HG02840 (cell line): ENCODE data around the gene GCDH.
"Not testable (repeated sequence)": the region's sequence is repeated elsewhere in the genome, so short reads cannot be mapped to it uniquely, and the experiment has no call there.

Source experiments
- ATAC-seq: cut with Tn5 transposase; IDR thresholded peaks from one replicate; pipeline ENCODE4 v1.9.1; 2021; ENCODE audit warnings: mild to moderate bottlenecking, moderate library complexity, moderate number of reproducible peaks; ENCODE audit not compliant: unreplicated experiment, low FRiP score

The GCDH gene

DNA sequence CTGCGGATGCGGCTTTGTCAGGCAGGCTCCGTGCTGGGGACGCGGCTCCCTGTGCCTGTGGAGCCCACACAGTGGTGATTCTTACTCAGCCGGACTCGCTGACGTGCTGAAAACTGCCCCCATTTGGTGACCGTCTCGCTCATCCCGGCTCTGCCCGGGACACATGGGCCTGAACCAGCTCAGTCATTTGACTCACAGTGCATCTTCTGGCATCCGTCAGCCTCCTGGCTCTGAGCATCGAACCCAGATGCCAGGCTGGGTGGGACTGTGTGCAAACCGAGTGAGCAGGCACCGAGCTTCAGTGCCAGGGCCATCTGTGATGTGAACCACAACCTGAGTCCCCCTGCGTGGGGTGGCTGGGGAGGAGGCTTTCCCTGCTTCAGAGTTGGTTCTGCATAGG, 5.5 kb downstream of the GCDH start:
- ATAC-seq: no peak

DNA sequence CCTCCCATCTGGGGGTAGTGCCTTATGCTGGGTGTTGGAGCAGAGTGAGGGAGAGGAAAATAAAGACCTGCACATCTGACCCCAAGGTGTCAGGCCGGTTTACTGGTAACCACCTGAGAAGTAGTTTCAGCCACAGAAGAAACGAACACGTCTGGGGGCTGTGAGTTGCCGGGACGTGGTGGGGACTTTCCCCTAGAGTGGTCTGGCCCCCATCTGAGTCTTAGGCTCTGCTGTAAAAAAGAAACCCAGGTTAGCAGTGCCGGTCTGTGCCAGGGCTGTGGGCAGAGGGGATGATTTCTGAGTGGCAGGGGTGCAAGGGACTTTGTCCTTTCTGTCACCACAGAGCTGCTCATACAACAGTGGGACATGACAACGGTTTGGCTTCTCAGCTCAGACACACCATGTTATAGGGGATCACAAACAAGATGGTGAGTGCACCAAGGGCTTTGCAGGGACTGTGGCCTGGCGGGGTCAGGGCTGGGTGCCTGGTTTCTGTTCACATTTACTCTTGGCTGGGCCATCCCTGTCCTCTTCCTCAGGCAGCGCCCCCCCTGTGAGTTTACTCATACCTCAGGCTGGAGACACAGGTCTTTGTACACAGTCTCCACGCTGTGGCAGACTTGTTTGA, 9.0 kb downstream of the GCDH start:
- no peak for ATAC-seq

DNA sequence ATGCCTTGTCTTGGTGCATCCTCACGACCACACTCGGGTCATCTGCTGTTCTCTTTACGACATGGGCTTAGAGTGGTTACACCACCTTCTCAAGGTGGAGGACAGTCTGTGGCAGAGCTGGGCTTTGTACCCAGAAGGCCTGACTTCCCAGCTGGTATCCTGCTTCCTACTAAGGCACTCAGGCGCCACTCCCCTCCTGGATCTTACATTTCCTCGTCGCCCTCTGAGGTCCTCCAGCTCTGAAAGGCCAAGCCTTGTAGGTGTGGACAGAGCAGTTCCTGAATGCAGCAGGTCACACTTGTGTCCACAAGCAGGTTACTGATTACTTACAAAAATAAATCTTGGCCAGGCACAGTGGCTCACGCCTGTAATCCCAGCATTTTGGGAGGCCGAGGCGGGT, 16.2 kb downstream of the GCDH start:
- ATAC-seq: no peak

- no peak for ATAC-seq
These were observed 21.6 kb downstream of the GCDH start for GRCh38 chr19:12912571-12912970.

DNA sequence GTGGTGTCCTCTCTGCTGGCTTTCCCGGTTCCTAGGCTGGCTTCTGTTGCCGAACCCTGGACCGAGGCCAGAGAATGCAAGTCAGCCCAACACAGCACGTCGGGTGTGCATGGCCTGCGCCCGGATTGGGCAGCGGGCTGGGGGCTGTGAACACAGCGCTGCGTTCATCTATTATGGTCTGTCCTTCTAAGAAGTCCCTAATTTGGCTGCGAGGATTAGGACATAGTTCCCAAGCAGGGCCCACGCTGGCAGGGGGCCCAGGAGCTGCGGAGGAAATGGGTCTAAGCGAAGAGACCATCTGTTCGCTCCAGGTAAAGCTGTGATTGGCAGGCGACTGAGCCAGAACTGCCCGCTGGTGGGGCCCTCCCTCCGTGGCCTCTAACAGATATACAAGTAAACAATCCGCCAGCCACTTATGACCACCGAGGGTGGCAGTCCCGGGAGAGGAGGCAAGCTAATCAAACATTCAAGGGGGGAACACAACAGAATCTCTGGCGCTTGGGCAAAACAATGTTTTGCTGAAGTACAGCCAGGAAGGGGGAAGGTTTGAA, 22.1 kb downstream of the GCDH start:
- no peak for ATAC-seq

DNA sequence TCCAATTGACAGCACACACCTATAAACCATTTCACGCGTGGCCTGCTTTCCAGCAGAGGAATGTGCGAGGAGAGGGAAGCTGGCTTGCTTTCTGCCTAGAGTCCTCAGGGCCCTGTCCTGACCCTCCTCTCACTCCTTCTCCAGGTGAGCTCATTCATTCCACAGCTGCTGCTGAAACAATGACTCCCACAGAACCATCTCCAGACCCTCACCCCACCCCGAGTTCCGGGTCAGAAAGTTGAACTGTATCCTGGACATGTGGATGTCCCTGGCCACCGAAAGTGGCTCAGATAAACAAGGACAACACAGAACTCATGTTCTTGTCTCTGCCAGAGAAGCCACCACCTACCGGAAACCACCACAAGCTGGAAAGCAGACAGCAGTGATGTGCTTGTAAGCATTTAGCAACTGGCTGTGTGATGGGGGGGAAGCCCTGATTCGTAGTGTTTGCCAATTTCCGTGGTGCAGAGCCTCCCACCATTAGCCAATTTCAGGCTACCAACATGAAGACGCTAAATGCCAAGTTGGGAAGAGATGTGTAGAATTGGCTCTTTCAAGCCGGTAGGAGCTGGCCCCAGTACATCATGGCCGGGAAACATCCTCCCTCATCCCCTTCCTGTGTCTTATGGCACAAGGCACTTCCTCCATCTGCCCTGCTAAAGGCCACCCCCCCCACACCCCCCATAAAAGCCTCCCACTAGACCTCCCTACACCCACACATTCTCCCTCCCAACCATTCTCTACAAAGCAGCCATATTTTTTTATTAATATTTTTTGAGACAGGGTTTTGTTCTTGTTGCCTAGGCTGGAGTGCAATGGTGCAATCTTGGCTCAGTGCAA, 23.1 kb downstream of the GCDH start:
- ATAC-seq: no peak

GRCh38 chr19:12915860-12916259, 24.9 kb downstream of the GCDH start:
- not testable (repeated sequence) for ATAC-seq

GRCh38 chr19:12918253-12918652, 27.3 kb downstream of the GCDH start:
- ATAC-seq: no peak

- no peak for ATAC-seq
These were observed 30.1 kb downstream of the GCDH start for GRCh38 chr19:12921047-12921446.

- ATAC-seq: no peak
These were observed 32.0 kb downstream of the GCDH start for GRCh38 chr19:12922959-12923358.

DNA sequence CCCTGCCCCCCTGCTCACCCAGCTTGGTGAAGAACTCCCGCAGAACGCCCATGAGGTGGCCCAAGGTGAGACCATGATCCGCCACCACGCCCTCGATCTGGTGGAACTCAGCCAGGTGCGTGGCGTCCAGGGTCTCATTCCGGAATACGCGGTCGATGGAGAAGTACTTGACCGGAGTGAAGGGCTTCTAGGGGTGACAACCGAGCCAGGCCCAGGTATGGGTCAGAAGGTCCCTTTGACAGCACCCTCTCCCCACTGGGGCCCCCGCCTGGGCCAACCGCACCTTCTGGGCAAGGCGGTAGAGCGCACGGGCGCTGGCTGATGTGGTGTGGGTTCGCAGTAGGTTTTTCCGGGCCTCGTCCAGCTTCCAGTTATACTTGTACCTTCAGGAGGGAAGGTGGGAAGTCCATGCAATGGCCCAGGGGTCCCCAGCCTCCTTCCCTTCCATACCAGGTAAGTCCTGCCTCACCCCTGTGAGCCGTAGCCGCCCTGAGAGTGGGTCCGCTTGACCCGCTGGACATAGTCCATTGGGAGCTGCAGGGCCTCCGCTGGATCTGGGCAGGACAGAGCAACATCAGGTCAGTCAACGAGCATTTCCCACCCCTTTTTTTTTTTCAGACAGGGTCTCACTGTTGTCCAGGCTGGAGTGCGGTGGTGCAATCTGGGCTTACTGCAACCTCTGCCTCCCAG, 33.8 kb downstream of the GCDH start:
- no peak for ATAC-seq

GRCh38 chr19:12930002-12930645, 39.2 kb downstream of the GCDH start:
- ATAC-seq: no peak

DNA sequence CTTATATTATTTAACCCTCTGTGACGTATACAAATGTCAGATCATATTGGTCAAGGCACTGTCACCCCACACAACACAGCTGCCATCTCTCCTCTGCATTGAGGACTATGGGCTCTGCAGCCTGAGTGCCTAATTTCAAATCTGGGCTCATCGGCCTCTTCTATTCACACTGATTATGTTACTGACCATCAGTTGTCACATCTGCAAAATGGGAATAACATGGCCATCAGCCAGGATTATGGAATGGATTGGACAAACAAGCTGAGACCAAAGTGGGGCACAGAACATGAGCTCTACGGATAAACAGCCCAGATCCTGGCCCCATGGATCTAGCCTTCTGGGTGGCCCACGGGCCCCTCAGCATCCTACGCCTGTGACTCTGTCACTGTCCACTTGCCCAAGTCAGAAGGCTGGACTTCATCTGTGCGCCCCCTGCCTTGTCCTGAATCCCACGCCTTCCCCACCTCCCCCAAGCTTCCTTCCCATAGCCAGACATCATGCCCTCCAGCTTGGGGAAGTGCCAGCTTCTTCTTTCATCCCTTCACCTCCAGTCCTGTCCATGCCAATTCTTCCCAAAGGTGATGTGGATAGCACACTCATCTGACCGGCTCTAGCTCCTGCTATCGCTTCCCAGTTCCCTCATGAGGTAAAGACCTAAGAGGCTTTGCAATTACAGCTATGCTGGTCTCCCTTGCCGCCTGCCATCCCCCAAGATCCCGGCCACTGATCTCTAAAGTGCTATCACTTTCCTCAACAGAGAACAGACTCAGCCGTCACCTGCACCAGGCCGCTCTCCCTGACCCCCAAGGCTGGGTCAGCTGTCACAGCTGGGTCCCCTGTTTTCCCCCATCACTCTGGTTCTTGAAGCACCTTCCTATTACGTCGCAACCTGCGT, 41.7 kb downstream of the GCDH start:
- ATAC-seq: no peak

GRCh38 chr19:12933287-12934072, 42.5 kb downstream of the GCDH start, which contains the start of gene FARSA:
Gene FARSA (minus strand): TSS chr19:12933711. CDS start chr19:12933696, 15 bp downstream.
- ATAC-seq: no peak

DNA sequence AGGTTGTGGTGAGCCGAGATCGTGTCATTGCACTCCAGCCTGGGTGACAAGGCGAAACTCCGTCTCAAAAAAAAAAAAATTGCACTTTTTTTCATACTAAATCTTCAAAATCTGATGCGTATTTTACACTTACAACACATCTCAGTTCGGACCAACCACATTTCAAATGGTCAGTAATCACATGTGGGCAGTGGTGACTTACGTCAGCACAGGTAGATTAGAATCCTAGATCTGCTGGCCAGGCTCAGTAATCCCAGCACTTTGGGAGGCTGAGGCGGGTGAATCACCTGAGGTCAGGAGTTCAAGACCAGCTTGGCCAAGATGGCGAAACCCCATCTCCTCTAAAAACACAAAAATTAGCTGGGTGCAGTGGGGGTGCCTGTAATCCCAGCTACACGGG, 44.1 kb downstream of the GCDH start:
- no peak for ATAC-seq

DNA sequence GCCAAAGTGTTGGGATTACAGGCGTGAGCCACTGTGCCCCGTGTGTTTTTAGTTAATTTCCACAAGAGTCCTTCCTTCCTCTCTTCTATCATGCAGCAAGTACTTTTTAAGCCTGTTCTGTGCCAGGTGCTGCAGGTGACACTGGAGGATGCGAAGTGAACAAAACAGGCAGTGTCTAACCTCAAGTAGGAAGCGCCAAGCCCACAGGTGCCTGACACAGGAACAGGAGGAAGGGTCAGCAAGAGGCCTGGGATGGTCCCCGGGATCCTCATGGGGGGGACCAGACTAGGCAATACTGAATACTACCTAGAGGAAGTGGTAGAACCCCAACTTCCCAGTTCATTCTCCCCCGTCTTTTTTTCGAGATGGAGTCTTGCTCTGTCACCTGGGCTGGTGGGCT, 45.6 kb downstream of the GCDH start:
- ATAC-seq: no peak

DNA sequence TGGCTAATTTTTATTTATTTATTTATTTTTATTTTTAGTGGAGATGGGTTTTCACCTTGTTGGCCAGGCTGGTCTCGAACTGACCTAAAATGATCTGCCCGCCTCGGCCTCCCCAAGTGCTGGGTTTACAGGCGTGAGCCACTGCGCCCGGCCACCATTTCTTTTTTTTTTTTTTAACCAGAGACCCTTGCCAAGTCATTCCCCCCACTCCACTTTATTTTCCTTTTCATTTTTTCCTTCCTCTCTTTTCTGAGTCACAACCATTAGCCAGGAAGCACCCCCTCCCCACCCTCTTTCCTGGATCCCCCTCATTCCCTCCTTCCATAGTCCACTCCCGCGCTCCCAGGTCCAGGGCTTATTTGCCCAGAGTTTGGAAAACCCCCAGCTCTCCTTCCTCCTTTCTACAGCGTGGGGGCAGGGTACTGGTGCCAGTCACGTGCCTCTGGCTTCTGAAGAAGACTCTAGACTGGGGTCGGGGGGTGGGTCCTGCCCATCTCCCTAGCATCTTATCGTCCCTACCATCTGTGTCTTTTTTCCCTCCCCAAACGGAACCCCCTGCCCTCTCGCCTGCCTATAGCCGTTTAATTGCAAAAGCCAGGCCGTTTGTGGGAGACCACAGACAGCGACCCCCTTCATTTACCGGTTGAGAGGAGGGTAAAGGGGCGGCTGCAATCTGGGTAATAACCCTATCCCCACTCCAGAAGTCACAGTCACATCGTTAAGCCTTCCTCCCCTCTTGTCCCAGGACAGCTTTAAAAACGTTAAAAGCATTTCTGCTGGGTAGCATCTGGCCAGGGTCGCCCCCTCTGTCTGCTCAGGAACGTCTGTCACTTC, 46.4 kb downstream of the GCDH start:
- ATAC-seq: no peak
